CD4-positive, alpha-beta T cell treated with Interleukin-17A for 4 hours (primary cell): ENCODE data around the gene AAMDC.
"Not testable (repeated sequence)": the region's sequence is repeated elsewhere in the genome, so short reads cannot be mapped to it uniquely, and the experiment has no call there.

Experiments
- DNase-seq: peaks from one replicate; pipeline ENCODE4 v3.0.0-alpha.2; 2020; ENCODE audit warnings: mixed read lengths

Gene AAMDC

DNA sequence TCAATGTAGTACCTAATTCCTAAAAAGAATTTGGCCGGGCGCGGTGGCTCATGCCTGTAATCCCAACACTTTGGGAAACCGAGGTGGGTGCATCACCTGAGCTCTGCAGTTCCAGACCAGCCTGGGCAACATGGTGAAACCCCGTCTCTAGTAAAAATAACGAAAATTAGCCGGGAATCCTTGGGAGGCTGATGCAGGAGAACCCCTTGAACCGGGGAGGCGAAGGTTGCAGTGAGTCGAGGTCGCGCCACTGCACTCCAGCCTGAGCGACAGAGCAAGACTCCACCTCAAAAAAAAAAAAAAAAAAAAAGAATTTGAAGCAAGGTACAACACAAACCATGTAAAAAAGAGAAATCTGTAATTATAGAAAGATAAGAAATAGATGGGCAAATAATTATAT is 1.2 kb downstream of the AAMDC start:
- not testable (repeated sequence) for DNase-seq

GRCh38 chr11:77823775-77824174 is 2.8 kb downstream of the AAMDC start:
- DNase-seq = no peak

DNA sequence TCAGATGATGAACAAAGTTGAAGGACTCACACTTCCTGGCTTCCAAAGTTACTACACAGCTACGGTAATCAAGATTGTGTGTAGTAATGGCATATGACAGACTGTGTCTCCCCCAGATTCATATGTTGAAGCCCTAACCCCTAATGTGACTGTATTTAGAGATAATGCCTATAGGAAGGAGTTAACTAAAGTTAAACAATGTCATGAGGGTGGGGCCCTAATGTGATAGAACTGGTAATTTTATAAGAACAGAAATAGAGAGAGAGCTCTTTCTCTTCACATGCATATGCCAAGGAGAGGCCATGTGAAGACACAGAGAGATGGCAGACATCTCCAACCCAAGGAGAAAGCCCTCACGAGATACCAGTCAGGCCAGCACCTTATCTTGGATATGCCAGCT is 8.0 kb downstream of the AAMDC start:
- no peak for DNase-seq

- no peak for DNase-seq
These were observed 12.4 kb downstream of the AAMDC start for GRCh38 chr11:77833302-77833701.

- no peak for DNase-seq
These were observed 21.6 kb downstream of the AAMDC start for GRCh38 chr11:77842441-77843121.

DNA sequence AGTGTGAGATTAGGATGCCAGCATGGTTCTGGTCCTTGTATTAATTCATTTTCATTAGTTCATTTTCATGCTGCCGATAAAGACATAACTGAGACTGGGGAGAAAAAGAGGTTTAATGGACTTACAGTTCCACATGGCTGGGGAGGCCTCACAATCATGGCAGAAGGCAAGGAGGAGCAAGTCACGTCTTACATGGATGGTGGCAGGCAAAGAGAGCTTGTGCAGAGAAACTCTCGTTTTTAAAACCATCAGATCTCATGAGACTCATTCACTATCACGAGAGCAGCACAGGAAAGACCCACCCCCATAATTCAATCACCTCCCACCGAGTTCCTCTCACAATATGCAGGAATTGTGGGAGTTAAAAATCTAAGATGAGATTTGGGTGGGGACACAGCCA is 22.8 kb downstream of the AAMDC start:
- DNase-seq = not testable (repeated sequence)

GRCh38 chr11:77851503-77851902 is 30.6 kb downstream of the AAMDC start:
- no peak for DNase-seq

DNA sequence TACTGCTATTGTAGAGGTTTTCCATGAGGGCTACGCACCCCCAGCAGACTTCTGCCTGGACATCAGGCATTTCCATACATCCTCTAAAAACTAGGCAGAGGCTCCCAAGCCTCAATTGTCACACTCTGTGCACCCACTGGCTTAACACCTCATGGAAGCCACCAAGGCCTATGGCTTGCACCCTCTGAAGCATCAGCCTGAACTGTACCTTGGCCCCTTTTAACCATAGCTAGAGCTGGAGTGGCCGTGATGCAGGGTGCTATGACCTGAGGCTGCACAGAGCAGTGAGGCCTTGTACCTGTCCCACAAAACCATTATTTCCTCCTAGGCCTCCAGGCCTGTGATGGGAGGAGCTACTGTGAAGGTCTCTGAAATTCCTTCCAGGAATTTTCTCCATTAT is 33.9 kb downstream of the AAMDC start:
- DNase-seq = no peak

GRCh38 chr11:77857906-77858457 is 37.0 kb downstream of the AAMDC start:
- DNase-seq = not testable (repeated sequence)

GRCh38 chr11:77861444-77861843 is 40.5 kb downstream of the AAMDC start:
- DNase-seq = not testable (repeated sequence)

- DNase-seq = no peak
These were observed 44.9 kb downstream of the AAMDC start for GRCh38 chr11:77865805-77866204.

DNA sequence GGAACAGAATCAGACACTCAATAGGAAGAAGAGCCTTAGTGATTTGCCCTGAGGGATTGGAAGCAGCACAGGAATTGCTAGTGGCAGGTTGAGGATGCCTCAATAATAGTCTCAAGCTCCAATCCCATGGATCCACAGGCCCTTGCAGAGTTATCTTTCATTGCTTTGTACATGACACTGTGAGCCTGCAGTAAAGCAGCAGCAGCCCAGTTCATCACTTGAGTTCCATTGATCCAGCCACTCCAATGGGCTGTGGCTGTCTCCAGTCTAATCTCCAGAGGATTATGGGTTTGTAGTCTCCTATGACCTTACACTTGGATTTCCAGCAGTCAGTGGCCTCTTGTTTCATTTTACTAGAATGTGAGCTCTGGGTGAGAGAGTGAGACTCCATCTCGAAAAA is 45.4 kb downstream of the AAMDC start:
- DNase-seq = no peak

GRCh38 chr11:77868744-77869143 is 47.8 kb downstream of the AAMDC start:
- no peak for DNase-seq

DNA sequence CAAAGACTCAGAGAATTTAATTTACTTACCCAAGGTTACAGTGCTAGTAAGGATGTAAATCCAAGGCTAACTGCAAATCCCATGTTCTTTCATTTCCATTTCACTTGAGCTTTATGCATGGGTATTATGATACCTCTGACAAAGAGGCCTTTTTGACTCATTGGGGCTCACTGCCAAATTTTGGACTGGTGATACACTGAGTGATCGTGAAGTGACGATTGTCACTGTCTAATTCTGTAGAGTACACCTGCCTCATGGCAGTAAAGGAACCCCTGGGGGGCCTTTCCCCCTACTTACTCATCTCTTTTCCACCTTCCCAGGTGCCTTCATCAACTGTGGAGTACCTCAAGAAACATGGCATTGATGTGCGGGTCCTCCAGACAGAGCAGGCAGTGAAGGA is 50.9 kb downstream of the AAMDC start:
- DNase-seq = no peak

DNA sequence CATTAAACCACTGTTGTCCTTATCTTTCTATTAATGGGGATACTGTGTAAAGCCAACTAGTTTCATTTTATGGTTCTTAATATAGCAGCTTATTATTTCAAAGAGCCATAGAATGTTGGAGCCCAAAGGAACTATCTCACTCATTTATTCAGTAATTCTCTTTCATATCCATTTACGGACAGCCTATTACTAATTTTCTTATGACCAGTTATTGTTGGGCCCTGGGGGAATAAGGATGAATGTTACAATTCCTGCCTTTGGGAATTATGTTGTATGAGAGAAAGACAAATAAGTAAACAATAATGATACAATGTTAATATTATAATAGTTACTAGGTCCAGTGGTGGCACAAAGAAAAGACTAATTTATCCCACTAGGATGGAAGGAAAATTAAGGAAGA is 52.4 kb downstream of the AAMDC start:
- DNase-seq = no peak

GRCh38 chr11:77874206-77874605 is 53.3 kb downstream of the AAMDC start:
- DNase-seq = no peak

GRCh38 chr11:77876045-77876444 is 55.1 kb downstream of the AAMDC start:
- no peak for DNase-seq

- DNase-seq = not testable (repeated sequence)
These were observed 57.3 kb downstream of the AAMDC start for GRCh38 chr11:77878247-77878646.

DNA sequence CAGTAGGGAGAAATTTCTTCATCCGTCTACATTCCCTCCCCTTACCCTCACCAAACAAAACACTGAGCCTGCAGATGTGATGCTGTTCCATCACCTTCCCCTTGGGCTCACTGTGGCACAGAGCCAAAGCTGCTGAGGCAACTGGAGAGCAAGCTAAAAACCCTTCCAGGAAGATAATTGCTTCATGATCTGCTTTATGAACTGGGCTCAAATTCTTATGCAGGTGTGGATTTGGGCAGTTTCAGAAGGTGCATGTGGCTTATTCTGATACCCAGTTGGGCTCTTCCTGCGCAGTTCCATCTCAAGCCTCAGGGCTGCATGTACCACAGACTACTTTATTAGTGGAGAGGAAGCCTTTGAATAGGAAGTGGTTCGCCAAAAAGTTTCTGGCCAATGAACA is 58.3 kb downstream of the AAMDC start:
- DNase-seq = no peak

DNA sequence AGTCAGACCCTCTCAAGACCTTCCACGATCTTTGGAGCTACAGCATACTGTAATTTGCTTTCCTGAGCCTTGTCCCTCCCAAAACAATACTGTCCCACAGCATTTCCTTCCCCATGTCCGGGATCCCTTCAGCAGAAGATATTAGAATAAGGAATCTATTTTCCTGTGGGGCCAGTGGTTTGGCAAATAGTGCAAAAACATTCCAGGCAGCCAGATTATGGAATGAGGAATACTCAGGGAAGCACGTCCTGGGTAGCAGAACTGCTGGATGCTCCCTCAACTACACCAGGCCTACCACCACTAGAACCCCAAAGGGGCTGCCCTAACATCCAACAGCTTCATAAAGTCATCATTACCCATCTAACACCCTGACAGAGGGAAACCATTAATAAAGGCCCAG is 61.5 kb downstream of the AAMDC start:
- no peak for DNase-seq

DNA sequence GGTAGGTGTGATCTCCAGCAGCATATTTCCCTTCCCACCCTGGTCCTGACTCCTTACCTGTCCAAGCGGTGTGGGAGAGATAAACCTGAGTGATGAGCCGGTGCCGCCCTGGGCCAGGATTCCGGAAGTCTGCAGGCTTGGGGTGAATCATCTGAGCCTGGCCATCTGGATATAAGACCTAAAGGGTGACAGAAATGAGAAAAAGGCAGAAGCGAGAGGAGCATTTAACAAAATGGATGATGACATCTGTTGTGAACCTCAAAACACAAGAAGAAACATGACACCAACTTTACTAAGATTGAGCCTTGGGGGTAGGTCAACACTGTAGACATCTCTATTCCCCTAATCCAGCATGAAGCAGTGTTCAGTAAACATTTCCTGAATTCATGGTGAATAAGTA is 62.8 kb downstream of the AAMDC start:
- DNase-seq = no peak

DNA sequence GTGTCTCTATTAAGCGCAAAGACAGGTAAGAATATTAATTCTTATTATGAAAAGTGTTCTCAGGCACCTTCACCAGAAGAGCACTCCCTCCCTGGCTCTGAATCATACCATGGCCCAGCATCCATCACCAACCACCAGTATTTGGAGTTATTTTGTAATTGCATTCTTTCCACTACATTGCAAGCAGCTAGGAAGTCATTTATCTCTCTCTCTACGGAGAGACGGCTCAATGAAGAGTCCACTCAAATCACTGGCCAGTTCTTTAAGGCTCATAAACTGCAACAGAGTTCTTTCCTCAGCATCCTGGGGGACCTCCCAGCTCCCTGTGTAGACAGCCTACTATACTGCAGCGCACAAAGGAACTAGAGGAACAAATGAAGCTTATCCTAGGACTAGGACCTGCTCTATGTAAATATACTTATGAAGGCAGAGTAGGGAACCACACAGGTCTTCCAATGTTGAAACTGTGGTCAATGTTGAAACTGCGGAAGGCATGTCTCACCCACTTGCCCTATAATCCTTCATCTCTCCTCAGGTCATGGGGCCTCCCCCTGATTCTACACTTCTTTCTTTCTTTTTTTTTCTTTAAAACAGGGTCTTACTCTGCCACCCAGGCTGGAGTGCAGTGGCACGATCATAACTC is 63.4 kb downstream of the AAMDC start:
- DNase-seq = no peak

- no peak for DNase-seq
These were observed 63.9 kb downstream of the AAMDC start for GRCh38 chr11:77884829-77885190.

- no peak for DNase-seq
These were observed 65.5 kb downstream of the AAMDC start for GRCh38 chr11:77886401-77886800.

GRCh38 chr11:77889045-77889444 is 68.1 kb downstream of the AAMDC start:
- not testable (repeated sequence) for DNase-seq
